Calu3 (cell line): Measurements from ENCODE around the gene ZNF76. TPM values are rescaled to one million over a fixed set of nuclear protein-coding genes. Genes with fewer than 3 reads are reported as not detected.

Source experiments
- BruUV-seq: library from RNA; stranded (reverse); fragments of 400-500 nt; replicated peaks from 2 replicates; lab custom pipeline; 2021; lab: Mats Ljungman, UMichigan
- CTCF ChIA-PET: fragments of 300-600 bp; sonication (Branson Sonifier 250); formaldehyde crosslinking; loops from one replicate; lab custom pipeline; 2022; ENCODE audit warnings: antibody characterized with exemption; lab: Charles Lee
- DNase-seq: peaks from one replicate; pipeline ENCODE4 v3.0.0; 2022
- H3K27ac Mint-ChIP-seq: one replicate; pipeline ENCODE4 v1.8.0; 2022; ENCODE audit warnings: mixed read lengths; ENCODE audit not compliant: unreplicated experiment
- H3K27me3 Mint-ChIP-seq: one replicate; pipeline ENCODE4 v1.8.0; 2022; ENCODE audit warnings: mixed read lengths; ENCODE audit not compliant: unreplicated experiment
- H3K36me3 Mint-ChIP-seq: one replicate; pipeline ENCODE4 v1.8.0; 2022; ENCODE audit warnings: mild to moderate bottlenecking, moderate library complexity, mixed read lengths; ENCODE audit not compliant: insufficient read depth, unreplicated experiment
- H3K4me1 Mint-ChIP-seq: one replicate; pipeline ENCODE4 v1.8.0; 2022; ENCODE audit warnings: mild to moderate bottlenecking, low read depth, mixed read lengths; ENCODE audit not compliant: unreplicated experiment
- H3K4me3 Mint-ChIP-seq: one replicate; pipeline ENCODE4 v1.8.0; 2022; ENCODE audit warnings: mild to moderate bottlenecking, low read depth, moderate library complexity, mixed read lengths; ENCODE audit not compliant: unreplicated experiment
- H3K9me3 Mint-ChIP-seq: one replicate; pipeline ENCODE4 v1.8.0; 2022; ENCODE audit warnings: low read depth, mixed read lengths; ENCODE audit not compliant: unreplicated experiment
- CTCF ChIP-seq: fragments of 200-600 bp; IDR thresholded peaks from one replicate; pipeline ENCODE4 v1.8.0; 2022; ENCODE audit warnings: antibody characterized with exemption; ENCODE audit not compliant: unreplicated experiment
- intact Hi-C: fragments of 100-400 bp; cut with micrococcal nuclease; formaldehyde crosslinking; loops from one replicate; pipeline ENCODE4 v1.10.0; 2022; ENCODE audit not compliant: unreplicated experiment
- total RNA-seq: library from RNA; stranded (reverse); gene quantifications from 2 replicates; pipeline ENCODE4 v1.2.3, GENCODE V29; 2022

The ZNF76 gene
- total RNA-seq, 1 experiment from 2014 or later: 60.0 TPM

- no peak for DNase-seq
- Mint-ChIP-seq H3K27me3 (peaks cover 82% of the 10 kb centered on the region), H3K4me3 (peak overlapping the region; percentile 62), H3K9me3 (no peaks in the 10 kb centered on the region), H3K27ac (no peak overlapping the region), H3K36me3 (peaks cover 8% of the 10 kb centered on the region), H3K4me1 (peaks cover 20% of the 10 kb centered on the region)
- CTCF ChIA-PET: interaction anchor here (0.6 to 1.4 kb wide), 3 partner anchors 16 to 63 kb away, joined by 3 to 4 read pairs (median 3); no protein-coding TSS in a partner anchor
- TF ChIP-seq CTCF: no peak
- intact Hi-C loops: no loop called here
- no TSS peak for BruUV-seq
These were observed 44.5 kb upstream of the ZNF76 start for GRCh38 chr6:35214869-35215664.

- intact Hi-C loops: no loop called here
- TSS peak; percentile 31 for BruUV-seq
- no peak overlapping the region for H3K27ac Mint-ChIP-seq
- CTCF ChIA-PET: interaction anchor here (1.4 kb wide), 1 partner anchor 34 kb away, joined by 3 read pairs; no protein-coding TSS in a partner anchor
- H3K27me3 Mint-ChIP-seq: peaks cover 74% of the 10 kb centered on the region
- H3K4me3 Mint-ChIP-seq: no peak overlapping the region
- no peak for DNase-seq
- no peaks in the 10 kb centered on the region for H3K9me3 Mint-ChIP-seq
- peaks cover 20% of the 10 kb centered on the region for H3K4me1 Mint-ChIP-seq
- no peak for TF ChIP-seq CTCF
- peaks cover 8% of the 10 kb centered on the region for H3K36me3 Mint-ChIP-seq
These were observed 43.7 kb upstream of the ZNF76 start for GRCh38 chr6:35215665-35216411.

GRCh38 chr6:35216412-35216732 is 43.2 kb upstream of the ZNF76 start:
- no TSS peak for BruUV-seq
- CTCF ChIA-PET: no interaction called here
- Mint-ChIP-seq H3K27ac (no peak overlapping the region), H3K4me3 (no peak overlapping the region), H3K36me3 (peaks cover 8% of the 10 kb centered on the region), H3K9me3 (no peaks in the 10 kb centered on the region), H3K4me1 (peaks cover 20% of the 10 kb centered on the region), H3K27me3 (peaks cover 69% of the 10 kb centered on the region)
- intact Hi-C loops: no loop called here
- no peak for DNase-seq
- TF ChIP-seq CTCF: no peak

- peaks cover 62% of the 10 kb centered on the region for H3K27me3 Mint-ChIP-seq
- intact Hi-C loops: no loop called here
- no TSS peak for BruUV-seq
- no peaks in the 10 kb centered on the region for H3K9me3 Mint-ChIP-seq
- peaks cover 20% of the 10 kb centered on the region for H3K4me1 Mint-ChIP-seq
- H3K4me3 Mint-ChIP-seq: no peak overlapping the region
- H3K27ac Mint-ChIP-seq: no peak overlapping the region
- TF ChIP-seq CTCF: no peak
- DNase-seq: no peak
- CTCF ChIA-PET: no interaction called here
- peaks cover 8% of the 10 kb centered on the region for H3K36me3 Mint-ChIP-seq
These were observed 42.4 kb upstream of the ZNF76 start for GRCh38 chr6:35216851-35217811.
